NCI-H2171 (cell line): ENCODE results near the gene CSGALNACT2.
"Not testable (repeated sequence)": the region's sequence is repeated elsewhere in the genome, so short reads cannot be mapped to it uniquely, and the experiment has no call there.

Experiments used
- DNase-seq: peaks from one replicate; lab custom pipeline; 2025; lab: John Stamatoyannopoulos, UW

CSGALNACT2 gene

GRCh38 chr10:43216931-43217562 lies 78.8 kb downstream of the CSGALNACT2 start:
- DNase-seq: no peak

DNA sequence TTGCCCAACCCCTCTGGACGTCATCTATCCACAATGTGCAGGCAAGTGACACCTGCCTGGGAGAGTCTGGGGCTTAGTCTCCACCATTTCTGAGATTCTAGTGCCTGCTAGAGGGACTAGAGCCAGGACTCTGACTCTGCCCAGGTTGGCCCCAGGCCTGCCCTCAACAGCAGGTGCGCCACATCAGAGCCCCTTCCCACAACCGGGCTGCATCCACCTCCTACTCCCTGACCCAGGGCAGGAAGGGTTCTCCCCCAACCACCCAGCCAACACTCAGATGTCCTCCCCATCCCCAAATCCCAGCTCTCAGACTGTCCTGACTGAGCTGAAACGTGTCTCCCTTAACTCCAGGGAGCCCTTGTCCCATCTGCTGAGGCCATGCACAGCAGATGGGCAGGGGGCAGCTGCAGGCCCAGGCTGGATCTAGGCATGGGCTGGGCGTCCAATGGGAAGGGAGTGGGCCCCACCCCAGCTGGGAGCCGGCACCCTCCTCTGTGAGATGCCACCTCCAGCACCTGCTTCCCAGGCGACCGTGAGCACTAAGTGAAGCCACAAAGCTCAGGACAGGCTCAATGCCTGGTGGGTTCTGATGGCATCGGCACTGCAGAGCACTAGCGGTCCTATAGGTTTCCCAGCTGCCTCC lies 79.4 kb downstream of the CSGALNACT2 start:
- peak; percentile 8 for DNase-seq

GRCh38 chr10:43218206-43218950 lies 80.1 kb downstream of the CSGALNACT2 start:
- DNase-seq: no peak

DNA sequence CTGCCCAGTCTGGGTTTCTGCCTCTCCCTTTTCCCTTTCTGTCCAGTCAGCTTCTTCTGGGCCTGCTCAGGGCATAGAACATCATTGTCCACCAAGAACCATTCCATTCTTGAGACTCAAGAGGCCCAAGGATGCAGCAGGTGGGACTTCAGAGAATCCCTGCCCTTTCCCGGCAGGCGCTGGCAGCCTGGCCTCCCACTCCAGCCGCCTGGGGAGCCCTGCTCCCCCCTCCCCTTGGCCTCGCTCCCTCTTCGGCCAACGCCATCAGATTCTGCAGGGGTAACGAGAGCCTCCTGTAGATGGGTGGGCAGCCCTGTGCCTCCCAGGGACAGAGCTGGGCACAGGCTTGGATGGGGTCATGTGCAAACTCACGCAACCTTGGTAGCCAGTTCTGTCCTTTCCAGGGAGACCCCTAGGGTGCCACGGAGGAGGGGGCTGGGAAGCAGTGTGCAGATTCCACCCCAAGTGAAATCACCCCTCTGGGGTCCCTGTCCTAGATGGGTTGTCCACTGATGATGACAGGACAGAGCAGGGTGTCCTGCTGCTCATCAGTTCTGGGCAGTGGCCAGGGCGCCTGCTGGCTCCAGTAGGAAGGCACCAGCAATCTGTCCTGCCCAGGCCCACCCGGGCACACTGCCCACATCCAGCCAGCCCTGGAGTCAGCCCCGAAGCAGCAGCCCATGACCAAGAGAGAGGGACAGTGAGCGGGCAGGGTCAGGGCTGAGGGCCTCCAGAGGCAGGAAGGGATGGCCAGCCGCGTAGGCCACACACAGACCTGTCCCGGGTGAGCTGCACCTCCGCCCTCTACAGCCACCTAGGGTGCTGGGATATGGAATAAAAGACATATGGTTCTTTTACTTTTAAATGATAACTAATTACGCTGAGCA lies 80.9 kb downstream of the CSGALNACT2 start:
- DNase-seq: no peak

DNA sequence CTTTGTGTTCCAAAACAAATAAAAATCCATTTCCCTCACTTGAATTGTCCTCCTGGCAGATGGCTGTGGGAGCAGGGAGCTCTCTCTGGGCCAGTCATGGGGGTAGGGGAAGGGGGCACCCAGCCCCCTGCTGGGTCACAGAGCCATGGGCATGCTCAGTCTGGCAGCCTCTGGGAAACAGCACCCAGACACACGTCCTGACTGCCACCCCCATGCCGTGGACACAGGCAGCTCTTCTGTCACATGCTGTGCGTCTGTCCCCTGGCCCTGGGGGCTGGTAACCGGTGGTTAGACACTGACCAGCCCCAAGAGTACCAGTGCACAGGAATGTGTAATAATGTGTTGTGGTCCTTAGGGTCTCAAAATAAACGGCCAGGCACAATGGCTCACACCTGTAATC lies 81.6 kb downstream of the CSGALNACT2 start:
- no peak for DNase-seq

GRCh38 chr10:43220251-43220650 lies 82.0 kb downstream of the CSGALNACT2 start:
- not testable (repeated sequence) for DNase-seq

- DNase-seq: no peak
These were observed 82.6 kb downstream of the CSGALNACT2 start for GRCh38 chr10:43220657-43221418.

- no peak for DNase-seq
These were observed 83.4 kb downstream of the CSGALNACT2 start for GRCh38 chr10:43221419-43222209.

DNA sequence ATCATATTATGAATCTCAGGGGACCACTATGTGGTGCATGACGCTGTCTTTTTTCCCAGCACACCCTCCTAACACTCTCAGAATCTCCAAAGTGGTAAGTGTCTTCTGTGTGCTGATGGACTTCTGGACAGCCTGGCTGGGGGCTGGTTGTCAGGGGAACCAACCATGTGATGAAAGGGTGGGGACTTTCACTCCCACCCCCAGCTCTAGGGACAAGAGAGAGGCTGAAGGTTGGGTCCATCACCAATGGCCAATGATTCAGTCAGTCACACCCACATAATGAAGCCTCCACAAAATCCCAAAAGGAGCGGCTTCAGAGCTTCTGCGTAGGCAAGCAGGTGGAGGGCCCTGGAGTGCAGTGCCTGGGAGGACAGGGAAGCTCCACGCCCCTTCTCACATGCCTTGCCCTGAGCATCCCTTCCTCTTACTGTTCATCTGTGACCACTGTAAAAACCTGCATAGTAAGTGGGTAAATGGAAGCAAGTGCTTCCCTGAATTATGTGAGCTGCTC lies 84.0 kb downstream of the CSGALNACT2 start:
- no peak for DNase-seq

DNA sequence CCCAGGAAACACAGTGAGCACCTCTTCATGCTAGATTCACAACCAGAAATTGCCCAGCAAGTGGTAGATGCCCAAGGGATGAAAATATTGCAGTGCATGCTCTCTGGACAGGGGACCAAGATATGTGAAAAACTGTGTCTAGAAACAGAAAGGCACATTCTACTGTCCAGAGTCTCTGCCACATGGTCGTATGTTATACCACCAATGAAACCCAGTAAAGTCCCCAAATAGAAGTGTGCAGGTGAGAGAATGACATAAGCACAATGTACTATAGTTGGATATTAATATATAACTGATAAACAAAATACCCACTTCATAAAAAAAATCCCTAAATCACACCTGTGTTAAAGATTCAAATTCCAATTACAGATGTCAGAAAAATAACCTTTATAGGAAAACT lies 84.8 kb downstream of the CSGALNACT2 start:
- DNase-seq: no peak

DNA sequence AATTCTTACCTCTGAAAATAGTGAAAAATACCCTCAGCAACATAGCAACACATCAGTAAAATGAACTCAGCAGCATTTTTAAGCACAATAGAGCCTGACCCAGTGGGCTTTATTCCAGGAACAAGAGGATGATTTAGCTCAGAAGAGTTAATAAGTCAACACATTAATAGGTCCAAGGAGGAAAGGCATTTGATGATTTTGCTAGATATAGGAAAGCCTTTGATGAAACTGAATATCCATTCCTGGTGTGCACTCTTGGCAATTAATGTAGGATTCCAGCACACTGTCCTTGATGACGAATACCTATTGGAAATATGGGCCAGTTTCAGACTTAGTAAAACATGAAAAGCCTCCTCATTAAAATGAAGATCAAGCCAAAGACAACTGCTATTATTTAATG lies 86.1 kb downstream of the CSGALNACT2 start:
- DNase-seq: no peak

- no peak for DNase-seq
These were observed 87.0 kb downstream of the CSGALNACT2 start for GRCh38 chr10:43225004-43225786.

DNA sequence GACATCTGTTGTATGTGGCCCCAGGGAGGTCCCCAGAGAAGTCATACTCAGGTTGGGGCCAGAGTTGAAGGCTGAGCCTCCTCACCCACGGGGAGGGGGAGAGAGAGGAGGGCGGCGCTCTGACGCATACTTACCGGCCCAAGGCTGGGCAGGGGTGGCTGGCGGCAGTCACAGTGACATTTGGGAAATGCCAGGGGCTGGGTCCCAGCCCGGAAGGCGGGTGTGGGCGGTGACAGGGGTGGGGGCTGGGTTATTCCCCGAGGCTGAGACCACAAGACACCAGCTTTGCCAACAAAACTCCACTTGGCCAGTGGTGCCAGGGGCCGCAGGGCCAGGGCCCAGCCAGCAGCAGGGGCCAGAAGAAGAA lies 87.5 kb downstream of the CSGALNACT2 start:
- DNase-seq: no peak

DNA sequence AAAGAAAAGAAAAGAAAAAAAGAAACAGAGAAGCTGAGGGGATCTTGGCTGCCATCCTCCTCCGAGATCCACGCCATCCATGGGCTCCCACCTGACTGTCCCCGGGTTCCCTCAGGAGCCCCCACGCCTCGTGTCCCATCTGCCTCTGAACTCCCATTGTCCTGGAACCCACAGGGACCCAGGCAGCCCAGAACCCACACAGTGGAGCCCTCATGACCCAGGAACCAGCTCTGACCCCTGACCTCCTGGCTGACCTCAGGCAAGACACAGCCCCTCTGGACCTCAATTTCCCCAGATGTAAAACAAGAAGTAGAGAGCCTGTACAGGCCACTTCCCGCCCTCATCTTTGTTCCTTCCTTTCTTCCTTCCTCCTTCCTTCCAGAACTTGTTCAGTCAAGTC lies 88.2 kb downstream of the CSGALNACT2 start:
- DNase-seq: no peak

DNA sequence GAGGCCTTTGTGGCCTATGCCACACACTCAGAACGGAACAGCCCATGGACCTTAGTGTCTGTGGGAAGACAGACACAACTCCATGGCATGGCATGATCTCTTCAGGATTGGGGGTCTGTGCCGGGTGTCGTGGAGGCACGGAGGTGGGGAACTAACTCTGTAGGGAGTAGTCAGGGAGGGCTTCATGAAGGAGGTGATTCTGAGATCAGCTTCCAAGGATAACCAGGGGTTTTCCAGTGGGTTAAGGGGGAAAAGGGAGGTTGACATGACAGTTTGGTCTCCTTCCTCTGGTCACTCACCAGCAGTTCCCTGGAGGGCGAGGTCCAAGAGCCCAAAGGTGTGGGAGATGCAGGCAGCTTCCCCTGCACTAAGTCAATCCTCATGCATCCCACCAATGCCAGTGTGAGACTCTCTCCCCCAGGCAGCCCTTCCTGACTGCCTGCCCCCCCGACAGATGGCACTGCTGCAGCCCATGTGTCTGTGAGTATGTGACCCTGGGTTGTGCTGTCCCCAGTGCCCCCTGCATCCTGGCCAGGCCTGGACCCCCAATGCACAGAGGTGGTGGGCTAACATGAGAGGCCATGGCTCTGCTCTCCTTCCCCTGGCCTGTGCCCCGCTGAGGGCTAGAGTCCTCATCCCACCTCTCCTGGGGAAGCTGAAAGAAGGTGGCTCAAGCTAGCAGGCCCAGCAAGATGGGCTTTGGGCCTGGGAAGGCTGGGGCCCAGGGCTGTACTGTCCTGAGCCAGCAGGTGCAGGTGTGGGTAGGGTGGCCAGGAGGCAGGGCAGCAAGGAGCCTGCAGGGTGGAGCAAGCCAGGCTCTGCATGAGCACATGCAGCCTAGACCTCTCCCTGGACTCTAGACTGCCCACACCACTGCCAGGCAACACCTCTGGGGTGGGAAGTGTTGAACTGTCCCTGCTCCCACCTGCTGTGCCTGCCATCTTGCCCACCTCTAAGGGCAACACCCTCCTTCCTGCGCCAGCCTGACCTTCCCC lies 88.9 kb downstream of the CSGALNACT2 start:
- no peak for DNase-seq

GRCh38 chr10:43227911-43228782 lies 89.9 kb downstream of the CSGALNACT2 start:
- no peak for DNase-seq

DNA sequence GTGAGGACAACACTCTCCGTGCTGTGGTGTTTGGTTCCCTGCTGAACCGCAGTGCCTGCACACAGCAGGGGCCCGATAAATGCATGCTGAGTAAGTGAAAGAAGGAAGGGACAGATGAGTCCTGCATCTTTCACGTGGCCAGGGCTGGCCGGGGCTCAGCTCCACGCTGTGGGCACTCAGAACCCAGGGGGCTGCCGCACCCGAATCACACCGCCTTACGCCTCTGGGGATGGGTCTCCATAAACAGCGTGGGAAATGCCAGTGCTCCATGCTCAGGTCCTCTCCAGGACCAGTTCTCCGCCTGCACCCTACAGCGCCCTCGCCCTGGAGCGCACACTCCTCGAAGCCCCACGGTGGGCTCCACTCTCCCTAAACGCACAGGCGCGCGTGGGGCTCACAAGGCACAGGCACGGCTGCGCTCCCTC lies 90.5 kb downstream of the CSGALNACT2 start:
- no peak for DNase-seq
